Urinary bladder (tissue), 4 donors: Measurements from ENCODE around the gene PRKG1. TPM values are rescaled to one million over a fixed set of nuclear protein-coding genes. Genes with fewer than 3 reads are reported as not detected.
"Not testable (repeated sequence)": the region's sequence is repeated elsewhere in the genome, so short reads cannot be mapped to it uniquely, and the experiment has no call there.

ENCODE experiments used
- DNase-seq: peaks from one replicate; pipeline ENCODE4 v3.0.0-alpha.2; 2015; ENCODE audit errors: extremely low spot score
- H3K27ac ChIP-seq: one replicate; pipeline ENCODE4 v1.5.1; 2013; ENCODE audit warnings: low read depth, mild to moderate bottlenecking, moderate library complexity
- H3K36me3 ChIP-seq: one replicate; pipeline ENCODE4 v1.6.1; 2013; ENCODE audit warnings: mild to moderate bottlenecking, moderate library complexity; ENCODE audit not compliant: insufficient read depth
- H3K4me1 ChIP-seq: one replicate; pipeline ENCODE4 v1.6.1; 2013; ENCODE audit warnings: mild to moderate bottlenecking, moderate library complexity; ENCODE audit not compliant: insufficient read depth
- H3K4me3 ChIP-seq: one replicate; pipeline ENCODE4 v1.5.1; 2013; ENCODE audit warnings: low read depth, low read length
- WGBS: extraction: QIAGEN DNeasy Blood & Tissue Kit; methylation state at CpG from one replicate; pipeline ENCODE4 v1.1.7; 2013; 5-methylcytosine and 5-hydroxymethylcytosine counted together
- polyA plus RNA-seq: library from polyadenylated mRNA; stranded (reverse); fragments of 200-250 nt; gene quantifications from one replicate; pipeline ENCODE4 v1.2.3, GENCODE V29; 2013
- total RNA-seq: library from RNA; depleted of rRNA; stranded (reverse); fragments of >200 nt; gene quantifications from one replicate; pipeline ENCODE4 v1.2.3, GENCODE V29; 2014
- donor health status: healthy with polysubstance abuse.
- donor health status: healthy.

Gene PRKG1
- total and polyA plus RNA-seq, 2 donors: 17.1 to 126 TPM

GRCh38 chr10:51212937-51213336 lies 138.7 kb downstream of the PRKG1 start:
- H3K36me3 ChIP-seq, H3K4me3 ChIP-seq, DNase-seq, H3K27ac ChIP-seq, H3K4me1 ChIP-seq: not testable (repeated sequence)
- 97% methylated on average over 3 of the region's 5 CpGs for whole genome bisulfite sequencing

GRCh38 chr10:51214207-51215196 lies 140.2 kb downstream of the PRKG1 start:
- H3K27ac ChIP-seq: no peak overlapping the region
- no peak overlapping the region for H3K4me3 ChIP-seq
- no peaks in the 10 kb centered on the region for H3K36me3 ChIP-seq
- 59% methylated on average over 11 of the region's 11 CpGs for WGBS
- no peaks in the 10 kb centered on the region for H3K4me1 ChIP-seq
- DNase-seq: no peak

GRCh38 chr10:51215951-51216834 lies 141.9 kb downstream of the PRKG1 start:
- no peaks in the 10 kb centered on the region for H3K4me1 ChIP-seq
- 46% methylated on average over 3 of the region's 3 CpGs for WGBS

GRCh38 chr10:51217505-51217904 lies 143.2 kb downstream of the PRKG1 start:
- no peak overlapping the region for H3K27ac ChIP-seq
- 35% methylated on average over 1 of the region's 1 CpG for WGBS

More at GRCh38 chr10:51215951-51216834, 141.9 kb downstream of the PRKG1 start:
- H3K4me3 ChIP-seq: no peak overlapping the region
- DNase-seq: no peak
- H3K27ac ChIP-seq: no peak overlapping the region
- H3K36me3 ChIP-seq: no peaks in the 10 kb centered on the region

GRCh38 chr10:51224671-51225161 lies 150.4 kb downstream of the PRKG1 start:
- no peaks in the 10 kb centered on the region for H3K36me3 ChIP-seq
- no peaks in the 10 kb centered on the region for H3K4me1 ChIP-seq
- WGBS: 43% methylated on average over 5 of the region's 5 CpGs
- H3K27ac ChIP-seq: no peak overlapping the region
- no peak overlapping the region for H3K4me3 ChIP-seq
- DNase-seq: no peak

More at GRCh38 chr10:51217505-51217904, 143.2 kb downstream of the PRKG1 start:
- H3K36me3 ChIP-seq: no peaks in the 10 kb centered on the region
- H3K4me3 ChIP-seq: no peak overlapping the region
- H3K4me1 ChIP-seq: no peaks in the 10 kb centered on the region
- DNase-seq: no peak

- WGBS: 45% methylated on average over 4 of the region's 4 CpGs
- H3K36me3 ChIP-seq: no peaks in the 10 kb centered on the region
- no peaks in the 10 kb centered on the region for H3K4me1 ChIP-seq
- H3K4me3 ChIP-seq: no peak overlapping the region
- H3K27ac ChIP-seq: no peak overlapping the region
- no peak for DNase-seq
Measured at GRCh38 chr10:51227897-51228713, 153.8 kb downstream of the PRKG1 start.

- Histone ChIP-seq H3K27ac (no peak overlapping the region), H3K4me3 (no peak overlapping the region), H3K36me3 (no peaks in the 10 kb centered on the region), H3K4me1 (no peaks in the 10 kb centered on the region)
- DNase-seq: no peak
- 53% methylated on average over 4 of the region's 4 CpGs for WGBS
Measured at GRCh38 chr10:51228714-51229100, 154.4 kb downstream of the PRKG1 start.

GRCh38 chr10:51230887-51231585 lies 156.7 kb downstream of the PRKG1 start:
- H3K27ac ChIP-seq: no peak overlapping the region
- H3K4me1 ChIP-seq: no peaks in the 10 kb centered on the region
- no peak for DNase-seq
- H3K36me3 ChIP-seq: no peaks in the 10 kb centered on the region
- 71% methylated on average over 5 of the region's 5 CpGs for WGBS
- no peak overlapping the region for H3K4me3 ChIP-seq

- H3K36me3 ChIP-seq: no peaks in the 10 kb centered on the region
- H3K27ac ChIP-seq: no peak overlapping the region
- 6% methylated on average over 1 of the region's 1 CpG for WGBS
- DNase-seq: no peak
- H3K4me3 ChIP-seq: no peak overlapping the region
- no peaks in the 10 kb centered on the region for H3K4me1 ChIP-seq
Measured at GRCh38 chr10:51231754-51232153, 157.5 kb downstream of the PRKG1 start.

- DNase-seq: no peak
- H3K4me3 ChIP-seq: no peak overlapping the region
- H3K4me1 ChIP-seq: no peaks in the 10 kb centered on the region
- 94% methylated on average over 3 of the region's 3 CpGs for WGBS
- H3K27ac ChIP-seq: no peak overlapping the region
- no peaks in the 10 kb centered on the region for H3K36me3 ChIP-seq
Measured at GRCh38 chr10:51233337-51234100, 159.2 kb downstream of the PRKG1 start.

- Histone ChIP-seq H3K27ac (no peak overlapping the region), H3K4me3 (no peak overlapping the region), H3K4me1 (no peaks in the 10 kb centered on the region), H3K36me3 (no peaks in the 10 kb centered on the region)
- DNase-seq: no peak
- 95% methylated on average over 1 of the region's 1 CpG for WGBS
Measured at GRCh38 chr10:51235865-51236264, 161.6 kb downstream of the PRKG1 start.

- DNase-seq: no peak
- Histone ChIP-seq H3K4me1 (peaks cover 2% of the 10 kb centered on the region), H3K27ac (no peak overlapping the region), H3K4me3 (no peak overlapping the region), H3K36me3 (no peaks in the 10 kb centered on the region)
- 79% methylated on average over 4 of the region's 4 CpGs for WGBS
Measured at GRCh38 chr10:51239006-51239405, 164.7 kb downstream of the PRKG1 start.
